Activated naive CD4-positive, alpha-beta T cell treated with Interleukin-2 at 50 U/mL for 16 hours (primary cell): ENCODE data around the gene SCFD1.

ENCODE experiments used
- DNase-seq: peaks from one replicate; pipeline ENCODE4 v3.0.0-alpha.2; 2020

Gene SCFD1

GRCh38 chr14:30759172-30760125 lies 137.3 kb downstream of the SCFD1 start:
- DNase-seq = no peak

DNA sequence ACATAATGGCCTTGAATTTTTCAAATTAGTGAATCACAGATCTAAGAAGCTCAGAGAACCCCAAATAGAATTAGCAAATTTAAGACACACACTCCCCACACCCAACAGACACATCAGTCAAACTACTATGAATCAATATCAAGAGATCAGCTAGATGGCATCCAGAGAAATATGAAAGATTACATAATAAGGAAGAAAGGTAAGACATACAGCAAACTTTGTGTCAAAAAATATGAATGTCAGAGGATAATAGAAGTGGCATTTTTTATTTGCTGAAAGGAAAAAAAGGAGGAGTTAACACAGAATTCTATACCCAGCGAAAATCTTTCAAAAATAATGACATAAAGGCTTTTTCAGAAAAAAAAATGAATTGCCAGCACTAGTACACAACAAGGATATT lies 141.8 kb downstream of the SCFD1 start:
- DNase-seq = no peak

- DNase-seq = no peak
These were observed 145.5 kb downstream of the SCFD1 start for GRCh38 chr14:30767624-30768023.

GRCh38 chr14:30768791-30769190 lies 146.7 kb downstream of the SCFD1 start:
- no peak for DNase-seq

DNA sequence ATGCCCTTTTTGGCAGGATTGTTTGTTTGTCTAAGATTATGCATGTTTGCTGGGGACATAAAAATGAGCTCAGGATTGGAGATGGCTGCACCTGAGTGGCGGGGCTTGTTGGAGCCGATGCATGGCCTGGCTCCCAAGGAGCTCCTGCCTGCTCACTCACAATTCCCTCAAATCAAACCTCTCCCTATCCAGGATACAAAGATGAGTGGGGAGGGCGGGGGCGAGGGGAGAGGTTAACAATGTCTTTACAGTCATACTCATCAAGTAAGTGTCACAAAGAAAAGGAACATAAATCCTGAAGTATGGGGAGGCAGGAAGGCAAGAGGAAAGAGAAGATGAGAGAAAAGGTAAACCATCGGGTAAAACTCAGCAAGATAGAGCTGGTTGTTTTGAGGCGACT lies 148.3 kb downstream of the SCFD1 start:
- no peak for DNase-seq

GRCh38 chr14:30771595-30771994 lies 149.5 kb downstream of the SCFD1 start:
- no peak for DNase-seq

GRCh38 chr14:30779210-30779609 lies 157.1 kb downstream of the SCFD1 start:
- no peak for DNase-seq
